Liver (tissue), 9 donors: ENCODE measurements around the gene SETX. TPM values are rescaled to one million over a fixed set of nuclear protein-coding genes. Genes with fewer than 3 reads are reported as not detected.

Experiments used
- DNase-seq: peaks from one replicate; pipeline ENCODE4 v3.0.0-alpha.2; 2017; ENCODE audit warnings: low spot score
- H3K27ac ChIP-seq, 2 donors: one replicate each; pipeline ENCODE4 v1.7.0; 2013; ENCODE audit warnings: inconsistent platforms in 2 of 2, low read length in 2 of 2, control low read depth in 1 of 2, low read depth in 1 of 2, mild to moderate bottlenecking in 1 of 2
- H3K27me3 ChIP-seq, 4 donors: one replicate each; pipeline versions ENCODE4 v1.6.1 to v1.7.0; 2013; ENCODE audit warnings: low read length in 3 of 4, inconsistent platforms in 1 of 4, mild to moderate bottlenecking in 1 of 4, moderate library complexity in 1 of 4; ENCODE audit not compliant: control insufficient read depth in 4 of 4, insufficient read depth in 4 of 4
- H3K36me3 ChIP-seq, 4 donors: one replicate each; pipeline versions ENCODE4 v1.6.1 to v1.7.0; 2013; ENCODE audit warnings: low read length in 3 of 4, mild to moderate bottlenecking in 3 of 4, low read depth in 1 of 4, moderate library complexity in 1 of 4; ENCODE audit not compliant: control insufficient read depth in 4 of 4, insufficient read depth in 3 of 4
- H3K4me1 ChIP-seq, 4 donors: one replicate each; pipeline versions ENCODE4 v1.6.1 to v1.7.0; 2013; ENCODE audit warnings: low read length in 3 of 4, mild to moderate bottlenecking in 3 of 4, moderate library complexity in 1 of 4; ENCODE audit not compliant: control insufficient read depth in 4 of 4, insufficient read depth in 4 of 4
- H3K4me3 ChIP-seq, 3 donors: one replicate each; pipeline versions ENCODE4 v1.6.1 to v1.7.0; 2013; ENCODE audit warnings: low read length in 3 of 3, control low read depth in 1 of 3, low read depth in 1 of 3, mild to moderate bottlenecking in 1 of 3
- H3K9ac ChIP-seq, 2 donors: one replicate each; pipeline ENCODE4 v1.7.0; 2013; ENCODE audit warnings: low read length in 2 of 2, mild to moderate bottlenecking in 2 of 2, moderate library complexity in 2 of 2, control low read depth in 1 of 2, low read depth in 1 of 2
- H3K9me3 ChIP-seq, 4 donors: one replicate each; pipeline versions ENCODE4 v1.6.1 to v1.7.0; 2013; ENCODE audit warnings: low read length in 3 of 4; ENCODE audit not compliant: control insufficient read depth in 4 of 4
- CTCF ChIP-seq: fragments of 150-350 bp; IDR thresholded peaks from 2 replicates; pipeline ENCODE4 v1.5.1; 2017; ENCODE audit warnings: improper control_type of control experiment, low read depth, low read length; ENCODE audit not compliant: missing input control
- EGR1 ChIP-seq, 2 donors: IDR thresholded peaks; 2 replicates each; pipeline ENCODE4 v1.6.1; 2016 to 2018; ENCODE audit warnings: antibody characterized with exemption in 2 of 2, low read depth in 2 of 2
- FOXA1 ChIP-seq: IDR thresholded peaks from 2 replicates; pipeline ENCODE4 v1.6.1; 2016; ENCODE audit warnings: antibody characterized with exemption
- FOXA2 ChIP-seq: IDR thresholded peaks from 2 replicates; pipeline ENCODE4 v1.6.1; 2016; ENCODE audit warnings: antibody characterized with exemption
- GABPA ChIP-seq, 2 donors: IDR thresholded peaks in 1 of 2; conservative IDR thresholded peaks in 1 of 2; 2 replicates each; pipeline ENCODE4 v1.6.1; 2016; ENCODE audit warnings: antibody characterized with exemption in 2 of 2, mild to moderate bottlenecking in 1 of 2, moderate library complexity in 1 of 2
- HNF4A ChIP-seq, 2 donors: conservative IDR thresholded peaks; 2 replicates each; pipeline ENCODE4 v1.6.1; 2016; ENCODE audit warnings: antibody characterized with exemption in 2 of 2, mild to moderate bottlenecking in 2 of 2
- HNF4G ChIP-seq: IDR thresholded peaks from 2 replicates; pipeline ENCODE4 v1.6.1; 2016; ENCODE audit warnings: antibody characterized with exemption
- JUND ChIP-seq, 2 donors: IDR thresholded peaks; 2 replicates each; pipeline ENCODE4 v1.6.1; 2016; ENCODE audit warnings: antibody characterized with exemption in 2 of 2
- NR2F2 ChIP-seq: IDR thresholded peaks from 2 replicates; pipeline ENCODE4 v1.6.1; 2016; ENCODE audit warnings: antibody characterized with exemption
- RAD21 ChIP-seq, 2 donors: IDR thresholded peaks; 2 replicates each; pipeline ENCODE4 v1.6.1; 2016; ENCODE audit warnings: antibody characterized with exemption in 2 of 2, mild to moderate bottlenecking in 2 of 2
- REST ChIP-seq: IDR thresholded peaks from 2 replicates; pipeline ENCODE4 v1.6.1; 2016; ENCODE audit warnings: antibody characterized with exemption, mild to moderate bottlenecking
- RXRA ChIP-seq, 2 donors: IDR thresholded peaks; 2 replicates each; pipeline ENCODE4 v1.6.1; 2017 to 2018; ENCODE audit warnings: antibody characterized with exemption in 2 of 2, mild to moderate bottlenecking in 1 of 2
- SP1 ChIP-seq: IDR thresholded peaks from 2 replicates; pipeline ENCODE4 v1.6.1; 2018; ENCODE audit warnings: antibody characterized with exemption, mild to moderate bottlenecking
- TAF1 ChIP-seq: conservative IDR thresholded peaks from 2 replicates; pipeline ENCODE4 v1.6.1; 2016; ENCODE audit warnings: antibody characterized with exemption, mild to moderate bottlenecking
- YY1 ChIP-seq: IDR thresholded peaks from 2 replicates; pipeline ENCODE4 v1.6.1; 2016; ENCODE audit warnings: antibody characterized with exemption, mild to moderate bottlenecking
- ZBTB33 ChIP-seq: IDR thresholded peaks from 2 replicates; pipeline ENCODE4 v1.6.1; 2016; ENCODE audit warnings: antibody characterized with exemption
- WGBS: extraction: QIAGEN DNeasy Blood & Tissue Kit; methylation state at CpG from one replicate; pipeline ENCODE4 v1.1.7; 2013; 5-methylcytosine and 5-hydroxymethylcytosine counted together
- polyA plus RNA-seq, 2 donors: library from polyadenylated mRNA; stranded (reverse) in 1 of 2; unstranded in 1 of 2; fragments of 200-250 nt in 1 of 2; fragments of >200 nt in 1 of 2; fragmentation: Nextera tagmentation in 1 of 2; extraction: Ambion mirVana in 1 of 2; gene quantifications; one replicate each; pipeline versions ENCODE4 v1.2.1 to v1.2.3, GENCODE V29; 2013 to 2015
- total RNA-seq, 2 donors: library from RNA; depleted of rRNA; stranded (reverse); fragments of >200 nt; gene quantifications; one replicate each; pipeline ENCODE4 v1.2.3, GENCODE V29; 2014
- TF ChIP-seq, protein P1 (sequence below): IDR thresholded peaks from 2 replicates; pipeline ENCODE4 v1.6.1; 2016; ENCODE audit warnings: antibody characterized with exemption
- donor health status: healthy.
- donor health status: healthy.
- donor health status: healthy.
- donor health status: healthy.
- donor health status: healthy.

Gene SETX
- total and polyA plus RNA-seq, 4 donors: 8.6 to 60.2 (median 19.6) TPM

- no peak overlapping the region for H3K9ac ChIP-seq
These were observed 32.3 kb upstream of the SETX start for GRCh38 chr9:132387133-132387532.

More at GRCh38 chr9:132387133-132387532, 32.3 kb upstream of the SETX start:
- Histone ChIP-seq H3K27ac (no peak overlapping the region), H3K4me3 (no peak overlapping the region), H3K36me3 (peaks cover 17 to 68% (median 51%) of the 10 kb centered on the region in 4 donors), H3K9me3 (no peaks in the 10 kb centered on the region), H3K27me3 (no peaks in the 10 kb centered on the region), H3K4me1 (no peaks in the 10 kb centered on the region)
- no peak for DNase-seq
- no peak for TF ChIP-seq RAD21 (IDR thresholded peaks at IDR 0.05)
- TF ChIP-seq NR2F2: no peak
- TF ChIP-seq EGR1 (IDR thresholded peaks at IDR 0.05; ENCODE audit: low read depth in 2 of 2): no peak
- TF ChIP-seq GABPA (IDR thresholded peaks at IDR 0.05 in 1 of 2, conservative IDR thresholded peaks at IDR 0.05 in 1 of 2): no peak
- no peak for TF ChIP-seq TAF1
- TF ChIP-seq RXRA (IDR thresholded peaks at IDR 0.05): no peak
- TF ChIP-seq HNF4A (conservative IDR thresholded peaks at IDR 0.05): no peak
- no peak for TF ChIP-seq FOXA1
- no peak for TF ChIP-seq SP1
- TF ChIP-seq REST: no peak
- no peak for TF ChIP-seq HNF4G
- no peak for TF ChIP-seq JUND (IDR thresholded peaks at IDR 0.05)
- TF ChIP-seq YY1: no peak
- no peak for TF ChIP-seq ZBTB33
- TF ChIP-seq CTCF: no peak
- TF ChIP-seq, protein P1, sequence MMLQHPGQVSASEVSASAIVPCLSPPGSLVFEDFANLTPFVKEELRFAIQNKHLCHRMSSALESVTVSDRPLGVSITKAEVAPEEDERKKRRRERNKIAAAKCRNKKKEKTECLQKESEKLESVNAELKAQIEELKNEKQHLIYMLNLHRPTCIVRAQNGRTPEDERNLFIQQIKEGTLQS: no peak
- TF ChIP-seq FOXA2: no peak
- WGBS: 98% methylated on average over 7 of the region's 7 CpGs
